HepG2 (cell line): ENCODE measurements around the gene SLC15A3. TPM values are rescaled to one million over a fixed set of nuclear protein-coding genes. Genes with fewer than 3 reads are reported as not detected.

Experiments used
- ASH2L ChIP-seq: fragments of 300-600, 200-600 bp; sonication (generic); IDR thresholded peaks from 2 replicates; pipeline ENCODE4 v1.7.0; 2017; ENCODE audit warnings: low read depth, mild to moderate bottlenecking, moderate library complexity, mixed read lengths, low read length; ENCODE audit not compliant: insufficient read length
- DMAP1 ChIP-seq: IDR thresholded peaks from 2 replicates; pipeline ENCODE4 v1.6.1; 2016
- ETV5 ChIP-seq: IDR thresholded peaks from 2 replicates; pipeline ENCODE4 v1.6.1; 2018; ENCODE audit warnings: missing biosample characterization, missing genetic modification reagents, inconsistent platforms, borderline replicate concordance
- FOXC1 ChIP-seq: sonication (generic); formaldehyde crosslinking; IDR thresholded peaks from 2 replicates; pipeline ENCODE4 v1.8.0; 2022; ENCODE audit warnings: mild to moderate bottlenecking, missing genetic modification reagents, borderline replicate concordance
- HMG20A ChIP-seq: IDR thresholded peaks from 2 replicates; pipeline ENCODE4 v1.6.1; 2016; ENCODE audit warnings: borderline replicate concordance
- HNF1A ChIP-seq, 2 experiments: sonication (generic) in 1 of 2; formaldehyde crosslinking in 1 of 2; IDR thresholded peaks; 2 replicates each; pipeline versions ENCODE4 v1.4.0 to v1.6.1; 2016 to 2020; ENCODE audit warnings: borderline replicate concordance in 1 of 2, low read depth in 1 of 2, mild to moderate bottlenecking in 1 of 2, missing genetic modification reagents in 1 of 2
- IKZF4 ChIP-seq: sonication (generic); formaldehyde crosslinking; IDR thresholded peaks from 2 replicates; pipeline ENCODE4 v1.5.1; 2020; ENCODE audit warnings: borderline replicate concordance, mild to moderate bottlenecking, low read depth, missing genetic modification reagents; ENCODE audit errors: not compliant biosample characterization
- ISX ChIP-seq: sonication (generic); formaldehyde crosslinking; conservative IDR thresholded peaks from 2 replicates; pipeline ENCODE4 v1.5.0; 2020; ENCODE audit warnings: missing genetic modification reagents
- MTF1 ChIP-seq: sonication (generic); formaldehyde crosslinking; IDR thresholded peaks from 2 replicates; pipeline ENCODE4 v1.5.0; 2020; ENCODE audit warnings: missing genetic modification reagents
- NCOR1 ChIP-seq: fragments of 200-600 bp; sonication (generic); IDR thresholded peaks from 2 replicates; pipeline ENCODE4 v1.7.0; 2017; ENCODE audit warnings: antibody characterized with exemption, low read length, borderline replicate concordance
- NFKB2 ChIP-seq: sonication (generic); formaldehyde crosslinking; IDR thresholded peaks from 2 replicates; pipeline ENCODE4 v1.4.0; 2020; ENCODE audit warnings: missing genetic modification reagents, borderline replicate concordance
- PBX3 ChIP-seq: sonication (generic); formaldehyde crosslinking; IDR thresholded peaks from 2 replicates; pipeline ENCODE4 v1.8.1; 2023; ENCODE audit warnings: missing genetic modification reagents, inconsistent platforms, borderline replicate concordance
- SALL2 ChIP-seq: sonication (generic); formaldehyde crosslinking; IDR thresholded peaks from 2 replicates; pipeline ENCODE4 v1.8.1; 2023; ENCODE audit warnings: mild to moderate bottlenecking, missing genetic modification reagents, inconsistent platforms
- SIN3B ChIP-seq: fragments of 150-350 bp; IDR thresholded peaks from 2 replicates; pipeline ENCODE4 v1.6.1; 2014; ENCODE audit warnings: low read length
- SP4 ChIP-seq: sonication (generic); formaldehyde crosslinking; IDR thresholded peaks from 2 replicates; pipeline ENCODE4 v1.8.1; 2023; ENCODE audit warnings: mild to moderate bottlenecking, missing genetic modification reagents
- SRY ChIP-seq: sonication (generic); formaldehyde crosslinking; IDR thresholded peaks from 2 replicates; pipeline ENCODE4 v1.8.0; 2022; ENCODE audit warnings: mild to moderate bottlenecking, missing genetic modification reagents
- TMF1 ChIP-seq: sonication (generic); formaldehyde crosslinking; IDR thresholded peaks from 2 replicates; pipeline ENCODE4 v1.8.1; 2022; ENCODE audit warnings: low read depth, missing genetic modification reagents
- ZBTB38 ChIP-seq: sonication (generic); formaldehyde crosslinking; IDR thresholded peaks from 2 replicates; pipeline ENCODE4 v1.5.1; 2020; ENCODE audit warnings: mild to moderate bottlenecking, missing genetic modification reagents
- ZNF180 ChIP-seq: sonication (generic); formaldehyde crosslinking; IDR thresholded peaks from 2 replicates; pipeline ENCODE4 v1.4.0; 2020; ENCODE audit warnings: low read depth, missing genetic modification reagents, borderline replicate concordance
- ZNF577 ChIP-seq: sonication (generic); formaldehyde crosslinking; IDR thresholded peaks from 2 replicates; pipeline ENCODE4 v1.4.0; 2020; ENCODE audit warnings: mild to moderate bottlenecking, low read depth, missing genetic modification reagents, borderline replicate concordance
- ZNF782 ChIP-seq: sonication (generic); formaldehyde crosslinking; IDR thresholded peaks from 2 replicates; pipeline ENCODE4 v1.4.0; 2020; ENCODE audit warnings: missing genetic modification reagents, mild to moderate bottlenecking, borderline replicate concordance
- polyA plus RNA-seq, 8 experiments: library from polyadenylated mRNA; depleted of rRNA in 3 of 8; stranded (reverse) in 7 of 8; unstranded in 1 of 8; fragments of >200 nt; fragmentation: Illumina TruSeq in 4 of 8; extraction: Trizol in 4 of 8; gene quantifications; 2 replicates each; pipeline versions ENCODE4 v1.2.1 to v1.2.3, GENCODE V29; 2011 to 2016; ENCODE audit warnings: low read depth in 4 of 8, missing spikeins in 1 of 8, mixed read lengths in 1 of 8; ENCODE audit not compliant: insufficient read depth in 1 of 8
- total RNA-seq, 5 experiments: library from RNA; depleted of rRNA; stranded (reverse); fragments of >200 nt; fragmentation: Illumina TruSeq; extraction: Trizol; gene quantifications; 2 replicates each; pipeline ENCODE4 v1.2.3, GENCODE V29; 2016; ENCODE audit warnings: low read depth in 1 of 5
- TF ChIP-seq, protein P1 (sequence below): sonication (generic); formaldehyde crosslinking; IDR thresholded peaks from 2 replicates; pipeline ENCODE4 v1.5.0; 2020; ENCODE audit warnings: mild to moderate bottlenecking, missing genetic modification reagents

SLC15A3 gene
- total and polyA plus RNA-seq, 2 of the 13 experiments (the other 11 are each of a cell fraction or from before 2014, with no cell fraction given), result 0.45 to 0.77 TPM

DNA sequence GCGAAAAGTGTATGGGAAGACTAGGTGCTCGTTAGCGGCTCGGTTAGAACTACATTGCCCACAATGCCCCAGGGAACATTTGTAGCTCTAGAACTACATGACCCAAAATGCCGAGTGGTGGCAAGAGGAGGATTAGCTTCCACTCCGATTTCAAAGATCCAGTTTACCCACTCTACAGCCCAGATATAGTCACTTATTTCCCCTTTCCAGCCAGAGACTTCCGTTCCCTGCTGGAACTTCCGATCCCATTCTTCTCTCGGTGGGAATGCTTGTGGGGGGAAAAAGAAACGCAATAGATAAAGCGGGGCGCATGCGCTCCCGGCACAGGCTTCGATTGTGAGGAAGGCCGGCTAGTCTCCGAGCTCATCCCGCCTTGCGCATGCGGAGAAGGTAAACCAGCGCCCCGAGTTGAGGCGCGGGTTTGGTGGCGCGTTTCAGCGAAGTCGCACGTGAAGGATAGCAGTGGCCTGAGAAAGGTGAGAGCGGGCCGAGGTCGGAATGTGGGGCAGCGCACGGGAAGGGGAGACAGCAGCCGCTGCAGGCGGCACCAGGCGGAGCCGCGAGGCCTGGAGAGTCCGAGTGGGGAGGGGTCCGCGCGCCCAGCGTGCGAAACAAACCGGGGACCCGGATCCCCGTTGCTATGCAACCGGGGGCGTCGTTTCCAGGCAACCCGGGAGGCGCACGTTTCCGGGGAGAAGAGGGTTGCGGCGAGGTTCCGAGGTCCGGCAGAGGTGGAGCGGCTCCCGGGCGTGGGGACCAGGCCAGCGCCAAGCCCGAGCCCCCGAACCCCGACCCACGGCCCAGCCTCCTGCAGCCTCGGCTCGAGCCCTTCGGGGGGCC lies 38.0 kb downstream of the SLC15A3 start, which contains the start of gene TMEM109 (continued):
- no peak for TF ChIP-seq HNF1A (IDR thresholded peaks at IDR 0.05; ENCODE audit: low read depth)
- TF ChIP-seq HNF1A (CRISPR knock-in tag; IDR thresholded peaks at IDR 0.05; ENCODE audit: borderline replicate concordance), result no peak
- TF ChIP-seq IKZF4, result peak; percentile 52
- TF ChIP-seq NFKB2 (CRISPR knock-in tag), result peak; percentile 82; the same call in 1 of the 2 replicates
- TF ChIP-seq DMAP1 (CRISPR knock-in tag), result no peak
- peak; percentile 71; the same call in 1 of the 2 replicates for TF ChIP-seq SALL2
- TF ChIP-seq SRY (CRISPR knock-in tag), result no peak
- TF ChIP-seq, protein P1, sequence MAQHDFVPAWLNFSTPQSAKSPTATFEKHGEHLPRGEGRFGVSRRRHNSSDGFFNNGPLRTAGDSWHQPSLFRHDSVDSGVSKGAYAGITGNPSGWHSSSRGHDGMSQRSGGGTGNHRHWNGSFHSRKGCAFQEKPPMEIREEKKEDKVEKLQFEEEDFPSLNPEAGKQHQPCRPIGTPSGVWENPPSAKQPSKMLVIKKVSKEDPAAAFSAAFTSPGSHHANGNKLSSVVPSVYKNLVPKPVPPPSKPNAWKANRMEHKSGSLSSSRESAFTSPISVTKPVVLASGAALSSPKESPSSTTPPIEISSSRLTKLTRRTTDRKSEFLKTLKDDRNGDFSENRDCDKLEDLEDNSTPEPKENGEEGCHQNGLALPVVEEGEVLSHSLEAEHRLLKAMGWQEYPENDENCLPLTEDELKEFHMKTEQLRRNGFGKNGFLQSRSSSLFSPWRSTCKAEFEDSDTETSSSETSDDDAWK (CRISPR knock-in tag), result no peak
- no peak for TF ChIP-seq ISX
- TF ChIP-seq FOXC1 (CRISPR knock-in tag), result 0 out of 2 replicates have a peak, but pooled peaks have one; percentile 33
- TF ChIP-seq NCOR1, result no peak
- TF ChIP-seq TMF1, result no peak; the same call in 1 of the 2 replicates
- TF ChIP-seq ZNF577 (CRISPR knock-in tag), result no peak
- no peak for TF ChIP-seq HMG20A
- TF ChIP-seq ZNF782 (CRISPR knock-in tag), result no peak
- no peak; the same call in 1 of the 2 replicates for TF ChIP-seq ETV5 (CRISPR knock-in tag)
- TF ChIP-seq SP4 (CRISPR knock-in tag), result no peak
- TF ChIP-seq MTF1, result peak; percentile 67
- peak; percentile 52 for TF ChIP-seq ASH2L
- no peak for TF ChIP-seq ZNF180 (CRISPR knock-in tag)
- TF ChIP-seq SIN3B, result no peak
- peak; percentile 88 for TF ChIP-seq ZBTB38 (CRISPR knock-in tag)
- TF ChIP-seq PBX3 (CRISPR knock-in tag), result no peak
